HG03159 (cell line): ENCODE data around the gene SORCS2.

Source experiments
- ATAC-seq: cut with Tn5 transposase; IDR thresholded peaks from one replicate; pipeline ENCODE4 v1.9.1; 2021; ENCODE audit warnings: mild to moderate bottlenecking, moderate library complexity; ENCODE audit not compliant: unreplicated experiment

SORCS2 gene

DNA sequence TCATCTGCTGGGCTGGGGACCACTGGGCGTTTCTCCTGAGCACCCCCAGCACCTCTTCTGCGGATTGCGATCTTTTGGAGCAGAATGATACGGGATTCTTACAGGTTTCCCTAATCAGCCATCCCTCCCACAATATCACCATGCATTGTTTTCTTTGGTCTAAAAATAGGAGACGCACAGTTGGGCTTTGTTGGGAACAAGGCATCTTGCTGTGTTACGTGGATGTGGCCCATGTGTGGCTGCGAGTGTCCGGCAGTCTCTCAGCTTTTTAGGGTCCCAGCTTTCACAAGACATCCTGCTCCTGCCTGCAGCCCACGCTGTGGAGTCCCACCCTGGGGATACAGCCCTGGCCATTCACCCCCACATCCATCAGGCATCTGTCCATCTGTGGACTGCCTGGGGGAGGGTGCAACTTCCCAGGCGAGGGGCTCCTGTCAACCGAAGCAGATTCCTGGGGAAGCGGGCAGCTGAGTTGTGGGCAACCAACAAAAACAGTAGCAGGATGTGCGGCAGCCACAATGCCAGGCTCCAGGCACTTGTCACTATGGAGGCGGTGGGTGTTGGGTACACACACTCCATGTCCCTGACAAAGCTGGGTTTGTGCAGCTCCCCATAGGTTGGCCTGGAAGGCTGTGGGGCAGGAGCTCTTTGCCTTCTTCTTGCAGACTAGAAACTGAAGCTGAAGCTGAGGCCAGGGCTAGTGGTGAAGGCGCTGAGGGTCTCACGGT, 427.9 kb downstream of the SORCS2 start:
- no peak for ATAC-seq

DNA sequence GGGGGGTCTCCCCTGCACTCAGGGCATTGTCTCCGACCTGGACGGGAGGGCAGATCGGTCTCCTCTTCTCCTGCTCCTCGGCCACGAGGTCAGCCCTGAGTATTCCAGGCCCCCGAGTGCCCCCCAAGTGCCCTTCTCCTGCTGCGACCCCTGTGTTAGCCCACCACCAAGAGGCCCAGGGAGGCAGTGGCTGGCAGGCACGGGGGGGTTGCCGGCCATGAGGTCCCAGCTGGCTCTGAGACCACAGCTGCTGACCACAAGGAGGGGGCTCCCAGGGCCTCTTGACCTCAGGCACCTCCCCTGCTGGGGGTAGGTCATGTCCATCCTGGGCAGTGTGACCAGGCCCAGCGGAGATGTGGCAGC, 428.5 kb downstream of the SORCS2 start:
- ATAC-seq, result no peak

DNA sequence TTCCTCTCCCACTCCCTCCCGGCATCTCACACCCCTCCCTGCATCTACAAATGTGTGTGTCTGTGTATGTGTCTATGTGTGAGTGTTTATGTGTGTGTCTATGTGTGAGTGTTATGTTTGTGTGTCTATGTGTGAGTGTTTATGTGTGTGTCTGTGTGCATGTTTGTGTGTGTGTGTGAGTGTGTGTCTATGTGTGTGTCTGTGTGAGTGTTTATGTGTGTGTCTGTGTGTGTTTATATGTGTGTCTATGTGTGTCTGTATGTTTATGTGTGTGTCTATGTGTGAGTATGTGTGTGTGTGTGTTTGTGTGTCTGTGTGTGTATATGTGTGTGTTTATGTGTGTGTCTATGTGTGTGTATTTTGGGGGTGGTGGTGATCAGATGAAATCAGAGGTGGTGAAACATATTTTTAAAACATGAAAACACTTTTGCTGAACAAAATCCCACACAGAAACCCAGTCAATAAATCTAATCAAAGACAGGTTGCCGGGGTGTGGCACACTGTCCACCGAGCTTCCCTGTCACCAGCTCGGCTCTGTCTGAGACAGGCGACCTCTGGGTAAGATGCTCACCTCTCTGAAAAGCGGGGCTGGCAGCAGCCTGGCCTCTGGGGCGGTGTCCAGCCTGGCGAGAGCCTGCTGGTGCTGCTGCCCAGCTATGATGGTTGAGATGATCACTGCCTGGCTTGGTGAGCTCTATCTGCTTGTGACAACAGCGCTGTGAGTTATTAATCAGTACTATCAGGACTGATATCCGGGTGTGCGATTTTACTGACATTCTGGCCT, 429.1 kb downstream of the SORCS2 start:
- no peak for ATAC-seq

DNA sequence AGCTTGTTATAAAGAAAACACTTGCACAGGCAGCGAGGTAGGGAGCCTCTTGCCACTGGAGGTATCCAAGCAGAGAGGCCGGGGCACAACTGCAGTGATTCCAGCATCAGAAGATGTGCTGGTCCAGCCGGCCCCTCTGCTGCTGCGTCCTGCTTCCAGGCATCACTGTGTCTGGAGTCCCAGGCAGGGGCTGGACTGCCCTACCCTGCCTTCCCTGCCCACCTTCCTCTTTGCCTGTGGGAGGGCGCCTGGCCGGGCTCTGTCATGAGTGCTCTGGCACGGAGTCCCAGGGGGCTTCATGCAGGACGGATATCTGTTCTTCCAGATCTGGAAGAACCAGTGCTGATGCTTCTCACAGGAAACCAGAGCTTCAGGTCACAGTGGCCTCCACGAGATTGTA, 430.0 kb downstream of the SORCS2 start:
- ATAC-seq, result no peak

DNA sequence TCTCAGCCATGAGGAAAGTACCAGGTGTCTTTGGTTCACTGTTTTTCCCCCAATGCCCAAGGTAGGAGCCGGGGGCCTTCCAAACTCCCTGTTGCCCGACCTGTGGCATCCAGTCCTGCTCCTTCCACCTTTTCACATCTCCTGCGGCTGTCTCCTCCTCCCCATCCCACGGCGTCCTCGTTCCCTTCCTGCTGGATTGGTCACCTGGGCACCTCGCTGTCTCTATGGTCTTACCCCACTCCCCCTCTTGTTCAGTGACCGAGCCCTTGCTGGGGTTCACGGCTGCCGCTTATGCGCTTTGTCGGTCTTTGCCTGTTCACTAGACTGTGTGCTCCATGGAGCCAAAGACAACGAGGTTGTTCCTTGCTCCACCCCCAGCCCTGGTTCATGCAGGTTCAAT, 431.1 kb downstream of the SORCS2 start:
- no peak for ATAC-seq

DNA sequence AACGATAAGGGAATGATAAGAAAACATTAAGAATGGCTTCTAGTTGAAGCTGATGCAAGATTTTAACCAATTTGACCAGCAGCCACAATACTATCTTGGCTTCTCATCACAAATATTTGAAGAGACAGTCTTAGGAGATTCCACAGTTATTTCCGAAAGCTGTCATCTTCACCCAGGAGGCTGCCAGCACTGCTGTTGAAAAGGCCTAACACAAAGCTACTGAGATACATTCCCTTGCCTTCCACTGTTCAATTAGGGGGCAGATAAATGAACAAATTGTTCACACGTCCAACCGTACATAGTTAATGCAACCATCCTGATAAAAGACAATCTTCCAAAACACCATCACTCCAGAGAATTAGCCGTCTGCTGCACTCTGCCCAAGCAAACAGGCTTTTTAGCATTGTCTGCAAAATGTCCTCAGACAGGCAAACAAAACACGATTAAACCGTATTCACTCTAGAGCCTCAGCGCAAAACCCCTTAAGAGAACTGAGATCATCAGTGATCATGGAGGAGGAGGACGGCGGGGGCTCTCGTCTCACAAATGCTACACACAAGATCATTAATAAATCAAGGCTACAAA, 432.1 kb downstream of the SORCS2 start:
- ATAC-seq, result no peak

DNA sequence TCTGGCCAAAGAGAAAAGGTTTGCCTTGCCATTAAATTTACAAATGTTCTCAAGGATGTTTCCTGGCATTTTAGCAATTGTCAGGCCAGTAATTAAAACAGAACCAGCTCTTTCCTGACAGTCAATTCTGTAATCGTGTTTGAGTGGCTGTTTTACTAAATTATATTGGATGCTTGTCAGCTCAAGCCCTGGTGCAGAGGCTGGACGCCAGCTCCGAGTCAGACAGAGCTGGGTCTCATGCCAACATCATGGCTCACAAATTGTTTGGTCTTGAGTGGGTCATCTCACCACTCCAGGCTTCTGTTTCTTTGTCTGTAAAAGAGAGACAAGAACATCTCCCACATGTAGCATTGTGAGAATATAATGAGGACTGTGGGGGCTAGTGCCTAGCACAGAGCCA, 432.7 kb downstream of the SORCS2 start:
- no peak for ATAC-seq

DNA sequence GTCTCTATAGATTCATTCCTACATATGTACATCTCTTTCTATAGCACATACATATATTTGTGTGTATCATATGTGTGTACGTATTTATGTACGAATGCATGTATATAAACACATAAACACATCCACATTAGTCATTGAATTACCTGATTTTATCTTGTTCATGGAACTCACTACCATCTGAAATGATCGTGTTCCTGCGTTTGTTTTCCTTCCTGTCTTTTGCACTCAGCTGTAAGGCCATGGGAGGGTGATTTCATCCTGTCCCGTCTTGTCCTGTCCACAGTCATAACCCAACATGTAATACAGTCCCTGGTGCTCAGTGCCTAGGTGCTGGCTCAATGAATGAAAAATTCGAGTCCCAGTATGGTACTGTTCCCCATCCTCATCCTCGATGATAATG, 434.2 kb downstream of the SORCS2 start:
- no peak for ATAC-seq

DNA sequence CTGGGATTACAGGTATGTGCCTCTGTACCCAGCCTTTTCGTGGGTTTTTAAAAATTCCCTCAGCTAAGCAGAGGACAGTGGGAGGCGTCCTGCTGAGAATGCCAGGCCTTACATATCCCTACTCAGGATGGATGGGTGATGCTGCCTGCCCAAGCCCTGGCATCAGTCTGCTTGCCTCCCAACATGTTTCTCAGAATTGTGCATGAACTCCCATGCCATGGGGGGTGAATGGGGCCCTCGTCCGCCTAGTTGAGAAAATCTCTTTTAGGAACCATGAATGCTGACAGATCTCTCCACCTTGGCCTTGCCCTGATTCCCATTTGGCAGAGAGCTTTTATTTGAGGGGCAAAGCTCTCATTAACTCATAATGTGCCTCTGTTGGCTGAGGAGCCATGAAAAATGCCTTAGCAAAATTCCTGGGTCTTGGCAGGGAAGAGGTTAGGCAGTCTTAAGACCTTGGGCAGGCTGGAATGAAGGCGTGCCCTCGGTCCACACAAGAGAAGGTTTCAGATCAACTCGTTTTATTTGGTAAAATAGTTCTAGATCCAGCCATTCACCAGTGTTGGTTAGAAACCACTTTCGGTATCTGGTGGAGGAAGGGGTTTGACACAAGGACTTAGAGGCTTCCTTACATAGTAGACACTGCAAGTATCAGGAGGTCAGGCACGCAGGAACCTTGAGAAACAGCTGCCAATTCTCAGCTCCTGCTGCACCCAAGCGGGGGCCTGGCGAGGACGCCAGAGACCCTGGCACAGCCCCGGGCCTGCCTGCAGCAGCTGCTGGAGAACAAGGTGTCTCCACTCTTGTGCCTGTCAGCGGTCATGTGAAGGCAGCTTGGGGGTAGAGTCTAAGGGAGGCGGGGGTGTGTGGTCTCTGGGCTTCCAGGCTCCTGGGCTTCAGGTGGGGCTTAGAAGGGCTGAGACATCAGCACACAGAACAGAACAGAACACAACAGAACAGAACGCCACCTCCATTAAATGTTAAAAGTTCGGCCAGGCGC, 435.2 kb downstream of the SORCS2 start:
- ATAC-seq, result no peak

DNA sequence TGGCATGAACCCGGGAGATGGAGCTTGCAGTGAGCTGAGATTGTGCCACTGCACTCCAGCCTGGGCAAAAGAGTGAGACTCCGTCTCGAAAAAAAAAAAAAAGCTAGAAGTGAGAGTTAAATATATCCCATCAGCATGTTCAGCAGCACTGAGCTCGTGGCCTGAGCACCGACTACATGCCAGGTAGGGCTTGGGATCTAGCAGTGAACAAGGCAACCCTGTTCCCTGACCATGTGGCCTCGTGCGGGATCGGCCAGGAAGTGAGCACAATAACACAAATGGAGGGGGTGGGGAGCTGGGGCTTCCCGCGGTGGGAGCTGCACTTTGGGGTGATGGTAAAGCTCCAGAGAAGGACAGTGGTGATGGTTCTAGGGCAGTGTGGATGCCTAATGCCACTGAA, 436.1 kb downstream of the SORCS2 start:
- ATAC-seq, result no peak

DNA sequence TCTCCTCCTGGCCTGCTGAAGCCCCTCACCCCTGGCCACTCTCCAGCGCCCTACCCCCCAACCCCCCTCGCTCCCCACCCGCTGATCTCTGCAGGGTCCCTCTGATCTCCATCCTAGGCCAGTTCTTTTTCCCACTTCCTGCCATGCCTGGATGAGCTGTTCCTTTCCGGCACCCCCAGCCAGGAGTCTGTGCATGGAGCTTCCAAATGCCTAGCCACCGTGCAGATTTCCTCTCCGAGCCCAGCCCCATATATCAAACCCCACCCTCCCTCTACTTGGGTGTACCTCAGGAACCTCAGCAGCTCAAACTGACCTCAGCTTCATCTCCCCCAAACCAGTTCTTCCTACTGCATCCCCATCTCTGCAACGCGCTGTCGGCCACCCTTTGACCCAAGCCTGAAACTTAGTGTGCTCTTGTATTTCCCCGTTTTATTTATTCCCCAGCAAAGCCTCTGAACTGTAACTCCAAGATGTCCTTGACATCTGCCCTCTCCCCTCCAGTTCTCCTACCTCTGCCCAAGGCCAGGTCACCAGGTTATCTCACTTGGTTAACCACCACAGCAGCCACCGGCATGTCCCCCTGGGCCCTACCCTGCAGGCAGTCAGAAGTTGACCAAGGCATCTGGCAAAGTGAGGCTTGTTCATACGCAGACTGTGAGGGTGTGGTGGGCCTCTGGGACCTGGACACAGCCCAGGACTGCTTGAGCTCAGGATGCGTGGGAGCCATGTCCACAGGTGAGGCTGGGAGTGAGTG, 437.3 kb downstream of the SORCS2 start:
- ATAC-seq, result no peak

DNA sequence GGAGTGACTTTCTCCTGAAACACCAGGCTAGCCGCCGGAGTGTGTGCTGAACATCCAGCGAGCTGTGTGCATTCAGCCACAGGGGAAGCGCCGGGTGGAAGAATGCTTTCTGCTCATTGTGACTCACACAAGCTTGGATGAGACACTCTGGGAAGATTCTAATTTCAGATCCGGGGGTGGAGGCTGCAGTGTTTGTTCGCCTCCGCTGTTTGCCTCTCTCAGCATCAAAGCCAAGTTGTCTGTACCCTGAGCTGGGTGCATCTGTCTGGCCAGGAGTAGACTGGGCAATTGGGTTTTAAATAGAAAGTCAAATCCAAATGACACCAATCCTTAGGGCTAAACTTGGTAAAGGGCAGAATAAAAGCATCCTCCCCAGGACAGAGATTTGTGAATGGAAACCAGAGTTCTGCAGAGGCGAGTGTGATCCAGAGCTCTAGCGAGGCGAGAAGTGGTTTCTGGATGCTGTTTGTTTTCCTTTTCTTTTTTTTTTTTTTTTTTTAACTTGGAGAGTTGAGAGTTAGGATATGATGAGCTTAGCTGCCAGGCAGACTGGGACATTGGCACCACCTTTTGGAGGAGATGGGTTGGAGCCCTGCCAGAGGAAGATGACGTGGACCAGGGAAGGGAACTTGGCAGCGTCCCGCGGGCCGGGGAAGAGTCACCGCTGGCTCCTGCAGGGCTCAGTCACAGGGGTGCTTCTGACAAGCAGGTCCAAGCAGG, 438.4 kb downstream of the SORCS2 start:
- no peak for ATAC-seq

DNA sequence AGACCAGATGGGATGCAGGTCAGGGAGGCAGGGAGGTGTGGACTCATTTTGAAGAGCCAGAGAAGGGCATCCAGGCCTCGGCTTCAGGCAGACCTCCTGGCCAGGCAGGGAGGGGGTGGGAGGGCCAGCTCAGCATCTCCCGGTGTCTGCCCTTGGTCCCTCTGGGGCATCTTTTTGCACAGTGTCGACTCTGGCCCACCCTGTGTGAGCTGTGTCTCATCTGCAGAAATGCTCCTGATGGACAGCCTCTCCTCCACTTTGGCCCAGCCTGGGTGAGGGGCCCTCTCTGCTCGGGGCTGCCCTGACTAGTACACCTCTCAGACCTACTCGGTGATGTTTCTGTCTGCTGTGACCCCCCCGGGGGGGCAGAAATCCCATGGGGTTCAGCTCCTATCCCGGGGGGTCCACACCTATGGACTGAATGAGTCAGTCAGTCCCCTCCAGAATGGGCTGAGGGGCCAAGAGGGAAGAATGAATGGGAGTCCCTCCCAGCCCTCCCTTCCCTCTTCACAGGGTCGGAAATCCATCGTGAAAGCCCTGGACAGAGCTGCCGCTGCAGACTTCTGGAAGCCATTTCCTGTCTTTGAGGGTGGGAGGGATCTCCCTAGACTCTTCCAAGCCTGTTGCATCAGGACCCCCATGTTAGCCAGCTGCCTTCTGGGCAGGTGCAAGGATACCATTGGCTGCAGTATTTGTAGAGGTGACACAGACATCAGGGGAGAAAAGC, 439.1 kb downstream of the SORCS2 start:
- no peak for ATAC-seq

DNA sequence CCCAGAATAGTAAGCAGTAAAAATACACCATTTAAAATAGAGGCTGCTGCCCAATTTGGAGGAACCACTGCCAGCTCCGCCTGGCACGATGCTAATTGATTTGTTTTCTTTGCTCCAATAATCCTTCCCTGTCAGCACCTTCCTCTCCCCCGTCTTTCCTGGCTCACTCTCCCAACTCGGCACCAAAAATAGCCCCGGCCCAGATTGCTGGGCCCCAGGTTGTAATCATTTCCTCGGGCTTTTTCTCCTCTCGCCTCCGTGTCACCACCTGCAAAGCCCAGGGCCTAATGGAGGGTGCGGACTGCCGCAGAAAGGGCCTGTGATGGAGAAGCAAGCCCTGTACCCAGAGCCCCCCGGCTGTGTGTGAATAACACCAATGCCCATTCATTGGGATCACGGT, 440.0 kb downstream of the SORCS2 start:
- ATAC-seq, result no peak

DNA sequence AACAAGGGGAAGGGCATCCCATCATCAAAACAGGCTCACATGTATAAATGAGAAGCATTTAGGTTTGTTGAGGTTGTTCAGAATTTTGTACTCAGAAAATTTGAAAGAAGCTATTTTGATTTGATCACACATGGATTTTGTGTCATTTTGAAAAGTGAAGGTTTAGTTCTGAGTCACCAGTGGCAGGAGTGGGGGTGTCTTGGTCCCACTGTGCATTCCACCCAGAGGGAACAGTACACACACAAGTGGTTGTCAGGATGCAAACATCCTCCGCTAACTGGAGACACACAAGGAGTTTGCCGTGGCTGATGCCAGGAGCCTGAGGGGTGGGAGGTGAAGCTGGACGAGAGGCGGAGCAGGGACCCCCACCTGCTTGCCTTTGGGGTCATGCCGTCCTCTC, 440.6 kb downstream of the SORCS2 start:
- no peak for ATAC-seq

DNA sequence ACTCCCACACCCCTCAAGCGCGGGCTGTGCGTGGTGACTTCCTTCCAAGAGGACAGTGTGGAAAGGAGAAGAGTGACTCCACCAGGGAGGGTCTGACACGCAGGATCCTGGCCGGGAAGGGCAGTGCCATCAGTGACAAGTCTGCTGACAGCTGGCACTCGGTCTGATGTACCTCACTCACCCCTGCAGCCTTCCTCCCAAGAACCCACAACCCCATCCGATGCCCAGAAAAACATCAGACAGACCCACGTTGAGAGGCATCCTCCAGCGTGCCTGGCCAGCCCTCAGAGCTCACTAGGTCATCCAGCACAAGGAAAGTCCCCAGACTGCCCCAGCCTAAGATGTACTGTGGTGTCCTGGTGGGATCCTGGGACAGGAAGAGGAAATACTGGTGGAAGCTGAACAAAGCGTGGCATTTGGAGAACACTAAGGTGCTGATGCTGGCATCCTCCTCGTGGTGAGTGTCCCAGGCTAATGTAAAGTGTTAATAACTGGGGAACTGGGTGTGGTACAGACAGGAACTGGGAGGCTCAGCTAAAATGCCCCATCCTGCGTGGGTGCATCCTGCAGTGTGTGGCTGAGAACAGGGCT, 442.4 kb downstream of the SORCS2 start:
- ATAC-seq, result no peak

DNA sequence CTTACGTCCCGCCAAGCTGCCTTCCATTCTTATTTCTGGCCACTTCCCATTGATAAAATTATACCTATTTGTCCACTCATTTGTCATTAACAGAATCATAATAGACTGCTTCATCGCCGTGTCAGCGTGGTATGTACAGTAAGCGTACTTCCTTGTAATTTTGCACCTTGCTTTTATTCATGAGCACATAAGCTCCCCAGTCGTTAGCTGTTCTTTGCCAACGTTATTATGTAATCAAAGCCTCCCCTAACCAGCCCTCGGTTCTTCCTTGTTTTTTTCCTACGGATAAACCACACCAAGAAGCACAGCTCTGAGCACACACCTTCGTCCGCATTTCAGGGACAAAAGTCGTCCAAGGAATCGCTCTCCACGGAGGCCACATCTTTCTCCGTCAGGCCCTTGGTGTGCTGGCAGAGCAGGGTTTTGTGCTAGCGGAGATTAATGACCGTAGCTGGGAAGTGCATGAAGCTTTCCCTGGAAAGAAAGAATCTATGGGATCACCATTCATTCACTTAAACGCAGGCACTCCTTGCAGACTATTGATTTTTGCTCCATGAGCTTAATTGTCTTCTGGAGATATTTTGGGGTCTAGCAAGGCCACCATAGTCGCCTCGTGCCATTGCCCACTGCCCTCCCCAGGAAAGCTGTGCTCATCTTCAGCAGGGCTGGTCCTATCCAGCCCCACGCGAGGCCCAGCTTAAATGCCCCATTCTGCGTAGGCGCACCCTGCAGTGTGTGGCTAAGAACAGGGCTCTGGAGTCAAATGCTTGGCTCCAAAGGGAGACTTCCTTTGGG, 443.3 kb downstream of the SORCS2 start:
- ATAC-seq, result no peak

DNA sequence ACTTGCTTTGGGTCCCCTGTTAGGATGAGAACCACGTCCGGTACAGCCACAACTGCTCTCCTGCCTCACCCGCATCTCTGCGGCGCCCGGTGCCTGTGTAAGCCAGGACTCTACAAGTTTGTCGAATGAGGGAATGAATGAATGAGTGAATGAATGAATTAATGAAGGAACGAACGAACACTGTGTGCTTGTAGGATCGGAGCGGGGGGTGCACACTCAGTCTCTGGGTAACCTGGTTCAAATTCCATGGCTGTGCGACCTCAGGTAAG, 443.8 kb downstream of the SORCS2 start:
- ATAC-seq, result no peak
